Ectodermal cell (in vitro differentiated cells): ENCODE measurements around the gene ABLIM3.

ENCODE experiments used
- H3K27ac ChIP-seq: 2 replicates; pipeline ENCODE4 v1.7.0; 2013; ENCODE audit warnings: mild to moderate bottlenecking, low read depth, low read length; ENCODE audit not compliant: insufficient read depth, poor library complexity, severe bottlenecking
- H3K27me3 ChIP-seq: 2 replicates; pipeline ENCODE4 v1.7.0; 2013; ENCODE audit warnings: mild to moderate bottlenecking, low read length; ENCODE audit not compliant: insufficient read depth, control insufficient read depth, poor library complexity, severe bottlenecking
- H3K36me3 ChIP-seq: one replicate; pipeline ENCODE4 v1.7.0; 2013; ENCODE audit warnings: low read length; ENCODE audit not compliant: control insufficient read depth, insufficient read depth
- H3K4me1 ChIP-seq: one replicate; pipeline ENCODE4 v1.7.0; 2013; ENCODE audit warnings: low read length; ENCODE audit not compliant: control insufficient read depth, insufficient read depth
- H3K4me3 ChIP-seq: 2 replicates; pipeline ENCODE4 v1.7.0; 2013; ENCODE audit warnings: low read depth, low read length, control low read depth; ENCODE audit not compliant: insufficient read depth
- H3K9me3 ChIP-seq: 2 replicates; pipeline ENCODE4 v1.7.0; 2013; ENCODE audit warnings: mild to moderate bottlenecking, low read length, moderate library complexity; ENCODE audit not compliant: control insufficient read depth
- WGBS, 2 experiments: methylation state at CpG; one replicate each; pipeline ENCODE4 v1.1.7; 2013; ENCODE audit warnings: missing lambda C conversion rate in 2 of 2; 5-methylcytosine and 5-hydroxymethylcytosine counted together

The ABLIM3 gene

DNA sequence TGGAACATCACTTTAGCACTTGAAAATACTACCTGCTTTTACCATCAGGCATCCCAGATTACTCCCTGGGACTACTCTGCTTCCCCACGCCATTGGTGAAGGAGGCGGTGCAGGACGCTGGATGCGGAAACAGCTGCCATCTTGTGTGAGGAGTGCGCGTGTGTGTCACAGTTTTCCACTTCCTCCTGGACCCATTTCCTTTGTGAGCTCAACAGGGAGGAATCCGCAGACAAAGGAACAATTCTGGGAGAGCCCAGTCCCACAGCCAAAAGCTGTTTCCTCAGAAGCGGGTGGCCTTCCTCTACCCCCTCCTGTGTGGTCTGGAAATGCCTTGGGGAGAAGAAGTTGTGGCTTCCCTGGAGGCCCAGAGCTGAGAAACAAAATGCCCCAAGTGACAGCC, 147.1 kb downstream of the ABLIM3 start:
- 91 to 94% methylated on average over 8 of the region's 8 CpGs for WGBS, 2 experiments
- no peaks in the 10 kb centered on the region for H3K36me3 ChIP-seq
- no peak overlapping the region for H3K4me3 ChIP-seq
- H3K4me1 ChIP-seq: no peaks in the 10 kb centered on the region
- no peak overlapping the region for H3K27ac ChIP-seq
- no peaks in the 10 kb centered on the region for H3K27me3 ChIP-seq
- H3K9me3 ChIP-seq: no peaks in the 10 kb centered on the region

DNA sequence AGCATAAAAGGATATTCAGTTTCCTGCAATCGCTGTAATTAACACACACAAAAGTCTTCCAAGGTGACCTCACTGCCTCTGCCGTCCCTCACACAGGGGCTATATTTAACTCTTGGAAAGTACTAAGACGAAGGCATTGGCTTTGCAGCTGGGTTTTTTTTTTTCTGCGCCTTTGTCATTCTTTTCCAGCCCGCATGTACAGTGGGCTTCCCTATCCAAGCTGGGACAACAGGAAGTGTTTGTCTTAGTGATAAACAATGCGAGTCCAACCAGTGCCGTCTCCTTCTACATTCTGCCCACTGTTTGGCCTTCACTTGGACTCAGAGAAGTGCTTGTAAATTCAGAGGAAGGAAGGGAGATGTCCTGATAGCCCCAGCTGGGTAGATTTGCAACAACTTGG, 148.0 kb downstream of the ABLIM3 start:
- Histone ChIP-seq H3K4me3 (no peak overlapping the region), H3K36me3 (no peaks in the 10 kb centered on the region), H3K9me3 (no peaks in the 10 kb centered on the region), H3K27me3 (no peaks in the 10 kb centered on the region), H3K27ac (no peak overlapping the region), H3K4me1 (no peaks in the 10 kb centered on the region)
- WGBS, 2 experiments: 73 to 88% methylated on average over 6 to 7 of the region's 7 CpGs

GRCh38 chr5:149294872-149295829, 153.9 kb downstream of the ABLIM3 start:
- WGBS, 2 experiments: 64 to 67% methylated on average over 10 of the region's 10 CpGs

GRCh38 chr5:149297340-149298025, 156.2 kb downstream of the ABLIM3 start:
- WGBS, 2 experiments: 91 to 92% methylated on average over 5 of the region's 5 CpGs
- H3K27ac ChIP-seq: no peak overlapping the region

More at GRCh38 chr5:149294872-149295829, 153.9 kb downstream of the ABLIM3 start:
- Histone ChIP-seq H3K4me1 (peaks cover 10% of the 10 kb centered on the region), H3K4me3 (no peak overlapping the region), H3K36me3 (no peaks in the 10 kb centered on the region), H3K27me3 (no peaks in the 10 kb centered on the region), H3K9me3 (no peaks in the 10 kb centered on the region), H3K27ac (no peak overlapping the region)

GRCh38 chr5:149298163-149298562, 156.9 kb downstream of the ABLIM3 start:
- H3K4me3 ChIP-seq: no peak overlapping the region
- 89 to 97% methylated on average over 1 of the region's 1 CpG for WGBS, 2 experiments
- H3K9me3 ChIP-seq: no peaks in the 10 kb centered on the region
- H3K36me3 ChIP-seq: no peaks in the 10 kb centered on the region
- no peak overlapping the region for H3K27ac ChIP-seq
- H3K4me1 ChIP-seq: peaks cover 10% of the 10 kb centered on the region
- no peaks in the 10 kb centered on the region for H3K27me3 ChIP-seq

More at GRCh38 chr5:149297340-149298025, 156.2 kb downstream of the ABLIM3 start:
- H3K27me3 ChIP-seq: no peaks in the 10 kb centered on the region
- no peaks in the 10 kb centered on the region for H3K36me3 ChIP-seq
- no peaks in the 10 kb centered on the region for H3K9me3 ChIP-seq
- H3K4me1 ChIP-seq: peaks cover 10% of the 10 kb centered on the region
- no peak overlapping the region for H3K4me3 ChIP-seq

- Histone ChIP-seq H3K27me3 (no peaks in the 10 kb centered on the region), H3K27ac (no peak overlapping the region), H3K4me3 (no peak overlapping the region), H3K9me3 (no peaks in the 10 kb centered on the region), H3K4me1 (peaks cover 10% of the 10 kb centered on the region), H3K36me3 (no peaks in the 10 kb centered on the region)
- WGBS, 2 experiments: 87 to 88% methylated on average over 11 of the region's 11 CpGs
These were observed 157.6 kb downstream of the ABLIM3 start for GRCh38 chr5:149298842-149299404.

DNA sequence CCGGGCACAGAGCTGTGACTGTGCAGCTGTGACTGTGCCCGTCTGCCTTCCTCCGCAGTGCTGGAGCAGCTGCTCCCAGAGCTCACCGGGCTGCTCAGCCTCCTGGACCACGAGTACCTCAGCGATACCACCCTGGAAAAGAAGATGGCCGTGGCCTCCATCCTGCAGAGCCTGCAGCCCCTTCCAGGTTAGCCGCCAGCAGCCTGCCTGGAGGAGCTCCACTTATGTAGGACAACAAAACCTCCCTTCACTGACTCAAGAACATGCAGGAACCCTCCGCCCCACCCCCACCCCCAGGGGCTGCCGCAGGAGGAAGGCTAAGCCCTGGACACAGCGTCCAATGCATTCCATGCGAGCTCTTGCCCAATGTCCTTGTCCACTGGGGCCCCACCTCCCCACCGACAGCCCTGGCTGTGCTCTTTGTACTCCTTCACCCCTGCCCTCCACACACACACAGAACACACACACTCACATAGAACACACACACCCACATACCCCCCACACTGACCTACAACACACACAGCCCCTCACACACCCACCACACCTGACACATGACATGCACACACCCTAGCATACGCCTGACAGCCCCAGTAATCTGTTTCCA, 158.3 kb downstream of the ABLIM3 start:
- H3K9me3 ChIP-seq: no peaks in the 10 kb centered on the region
- H3K27me3 ChIP-seq: no peaks in the 10 kb centered on the region
- peaks cover 10% of the 10 kb centered on the region for H3K4me1 ChIP-seq
- H3K4me3 ChIP-seq: no peak overlapping the region
- no peak overlapping the region for H3K27ac ChIP-seq
- no peaks in the 10 kb centered on the region for H3K36me3 ChIP-seq
- 92 to 94% methylated on average over 14 of the region's 14 CpGs for WGBS, 2 experiments

- Histone ChIP-seq H3K4me1 (peaks cover 2% of the 10 kb centered on the region), H3K4me3 (no peak overlapping the region), H3K27me3 (no peaks in the 10 kb centered on the region), H3K36me3 (no peaks in the 10 kb centered on the region), H3K9me3 (no peaks in the 10 kb centered on the region), H3K27ac (no peak overlapping the region)
- WGBS, 2 experiments: 92 to 94% methylated on average over 6 of the region's 6 CpGs
These were observed 159.1 kb downstream of the ABLIM3 start for GRCh38 chr5:149300441-149300840.

- no peaks in the 10 kb centered on the region for H3K36me3 ChIP-seq
- no peaks in the 10 kb centered on the region for H3K4me1 ChIP-seq
- H3K4me3 ChIP-seq: no peak overlapping the region
- 95% methylated on average over 11 of the region's 13 CpGs for WGBS, 2 experiments
- no peaks in the 10 kb centered on the region for H3K9me3 ChIP-seq
- H3K27ac ChIP-seq: no peak overlapping the region
- H3K27me3 ChIP-seq: no peaks in the 10 kb centered on the region
These were observed 159.9 kb downstream of the ABLIM3 start for GRCh38 chr5:149301049-149301743.
